CD4-positive, alpha-beta T cell treated with Interleukin-15 for 4 hours (primary cell): ENCODE measurements around the gene UFD1.
A peak's percentile ranks its signal among the peaks of the same experiment; 100 is the strongest.

Experiments used
- DNase-seq: peaks from one replicate; pipeline ENCODE4 v3.0.0-alpha.2; 2020; ENCODE audit warnings: low spot score

The UFD1 gene

GRCh38 chr22:19478901-19479354, at the start of gene UFD1:
UFD1 (minus strand) TSS chr22:19479193; CDS start chr22:19479085, 108 bp downstream.
- peak; percentile 76 for DNase-seq

- no peak for DNase-seq
Measured at GRCh38 chr22:19527861-19528417, 48.9 kb upstream of the UFD1 start.

GRCh38 chr22:19527321-19527721, 48.3 kb upstream of the UFD1 start:
- no peak for DNase-seq

GRCh38 chr22:19526702-19527111, 47.7 kb upstream of the UFD1 start:
- no peak for DNase-seq

GRCh38 chr22:19526076-19526701, 47.2 kb upstream of the UFD1 start:
- DNase-seq = no peak

- DNase-seq = no peak
Measured at GRCh38 chr22:19525666-19526065, 46.7 kb upstream of the UFD1 start.

GRCh38 chr22:19525116-19525660, 46.2 kb upstream of the UFD1 start:
- no peak for DNase-seq

GRCh38 chr22:19524170-19525115, 45.5 kb upstream of the UFD1 start, which contains the start of gene CLDN5:
CLDN5 (minus strand) TSS chr22:19524410; CDS start chr22:19524255, 155 bp downstream.
- no peak for DNase-seq

GRCh38 chr22:19523240-19524169, 44.5 kb upstream of the UFD1 start:
- no peak for DNase-seq

GRCh38 chr22:19522881-19523239, 43.9 kb upstream of the UFD1 start:
- DNase-seq = no peak

- DNase-seq = no peak
Measured at GRCh38 chr22:19522190-19522880, 43.3 kb upstream of the UFD1 start.

GRCh38 chr22:19520566-19521305, 41.7 kb upstream of the UFD1 start:
- DNase-seq = no peak

- no peak for DNase-seq
Measured at GRCh38 chr22:19520007-19520406, 41.0 kb upstream of the UFD1 start.

GRCh38 chr22:19519041-19519926, 40.3 kb upstream of the UFD1 start:
- DNase-seq = no peak

- no peak for DNase-seq
Measured at GRCh38 chr22:19518635-19519034, 39.6 kb upstream of the UFD1 start.

GRCh38 chr22:19517919-19518611, 39.1 kb upstream of the UFD1 start:
- DNase-seq = no peak

- no peak for DNase-seq
Measured at GRCh38 chr22:19517171-19517500, 38.1 kb upstream of the UFD1 start.

- no peak for DNase-seq
Measured at GRCh38 chr22:19516378-19517170, 37.6 kb upstream of the UFD1 start.
